A549 (cell line): ENCODE results near the gene ADAMTS10. TPM values are rescaled to one million over a fixed set of nuclear protein-coding genes. Genes with fewer than 3 reads are reported as not detected.

Experiments used
- ATAC-seq, 2 experiments: fragments of 200-7000 bp in 1 of 2; fragments of >200 bp in 1 of 2; cut with Nextera tagmentation in 1 of 2; cut with Tn5 transposase in 1 of 2; 3 replicates each; pipeline versions ENCODE4 v1.8.0 to v1.9.1; 2018 to 2020; ENCODE audit warnings: mild to moderate bottlenecking in 1 of 2, moderate library complexity in 1 of 2
- CTCF ChIA-PET: fragments of 300-600 bp; sonication (Branson Sonifier 250); formaldehyde crosslinking; extraction: SDS; loops from one replicate; lab custom pipeline; 2021; ENCODE audit warnings: antibody characterized with exemption, inconsistent platforms; lab: Yijun Ruan, JAX
- POLR2A ChIA-PET: fragments of 350-600 bp; formaldehyde crosslinking; extraction: SDS; loops from one replicate; lab custom pipeline; 2021; ENCODE audit warnings: antibody characterized with exemption, inconsistent platforms; lab: Yijun Ruan, JAX
- DNase-seq, 2 experiments: peaks; one replicate each; pipeline versions ENCODE4 v3.0.0 to v3.0.0-alpha.2; 2011 to 2016; ENCODE audit warnings: low read depth in 1 of 2, low spot score in 1 of 2
- FAIRE-seq: peaks from 2 replicates; lab custom pipeline; 2011; peaks lifted over from hg19 to GRCh38; lab: Jason Lieb, UNC
- H3K27ac ChIP-seq, 2 experiments: fragments of >200 bp; sonication (Bioruptor Twin); formaldehyde crosslinking; 3 replicates each; pipeline ENCODE4 v1.5.1; 2016 to 2017
- H3K4me1 ChIP-seq: fragments of >200 bp; sonication (Bioruptor Twin); formaldehyde crosslinking; 3 replicates; pipeline ENCODE4 v1.6.1; 2016
- H3K4me2 ChIP-seq: fragments of >200 bp; sonication (Bioruptor Twin); formaldehyde crosslinking; 3 replicates; pipeline ENCODE4 v1.6.1; 2016
- H3K4me3 ChIP-seq: fragments of >200 bp; sonication (Bioruptor Twin); formaldehyde crosslinking; 3 replicates; pipeline ENCODE4 v1.5.1; 2016
- H3K9me3 ChIP-seq: fragments of >200 bp; sonication (Bioruptor Twin); formaldehyde crosslinking; 3 replicates; pipeline ENCODE4 v1.6.1; 2016
- CBX2 ChIP-seq: fragments of 200-600 bp; sonication (generic); IDR thresholded peaks from 2 replicates; pipeline ENCODE4 v1.6.1; 2016; ENCODE audit warnings: low read depth, mild to moderate bottlenecking, borderline replicate concordance
- CHD4 ChIP-seq: fragments of 200-600 bp; sonication (generic); IDR thresholded peaks from 2 replicates; pipeline ENCODE4 v1.6.1; 2016; ENCODE audit warnings: antibody characterized with exemption, mild to moderate bottlenecking, borderline replicate concordance
- EHF ChIP-seq: fragments of 250-450 bp; sonication (Bioruptor Pico); IDR thresholded peaks from 2 replicates; pipeline ENCODE4 v1.5.0; 2020; ENCODE audit warnings: mild to moderate bottlenecking
- EHMT2 ChIP-seq: fragments of 200-600 bp; sonication (generic); IDR thresholded peaks from 2 replicates; pipeline ENCODE4 v1.6.1; 2016; ENCODE audit warnings: antibody characterized with exemption, low read depth, mild to moderate bottlenecking, moderate library complexity
- FOSL2 ChIP-seq, 2 experiments: fragments of 450-650 bp in 1 of 2; fragments of >200 bp in 1 of 2; sonication (Bioruptor Twin) in 1 of 2; formaldehyde crosslinking; IDR thresholded peaks; 2 replicates each; pipeline versions ENCODE4 v1.5.0 to v1.6.1; 2016 to 2020; ENCODE audit warnings: mild to moderate bottlenecking in 1 of 2, moderate library complexity in 1 of 2
- JUN ChIP-seq, 2 experiments: fragments of >200 bp; sonication (Bioruptor Twin); formaldehyde crosslinking; IDR thresholded peaks; 2 replicates in 1 of 2; 3 replicates in 1 of 2; pipeline ENCODE4 v1.6.1; 2016 to 2017
- MYC ChIP-seq: IDR thresholded peaks from 2 replicates; pipeline ENCODE4 v1.6.1; 2012; ENCODE audit warnings: mild to moderate bottlenecking, inconsistent platforms, low read length, improper control_type of control experiment, borderline replicate concordance
- PHF8 ChIP-seq: fragments of 200-600 bp; sonication (generic); IDR thresholded peaks from 2 replicates; pipeline ENCODE4 v1.6.1; 2016; ENCODE audit warnings: low read depth, mild to moderate bottlenecking, antibody characterized with exemption, moderate library complexity, borderline replicate concordance
- POLR2AphosphoS2 ChIP-seq: conservative IDR thresholded peaks from 2 replicates; pipeline ENCODE4 v1.6.1; 2012; ENCODE audit warnings: low read length, improper control_type of control experiment, inconsistent platforms
- RAD21 ChIP-seq, 2 experiments: fragments of >200 bp in 1 of 2; sonication (Bioruptor Twin) in 1 of 2; formaldehyde crosslinking in 1 of 2; IDR thresholded peaks in 1 of 2; conservative IDR thresholded peaks in 1 of 2; 2 replicates in 1 of 2; 3 replicates in 1 of 2; pipeline ENCODE4 v1.6.1; 2012 to 2018; ENCODE audit warnings: inconsistent platforms in 1 of 2
- RARB ChIP-seq: fragments of 250-450 bp; sonication (Bioruptor Pico); IDR thresholded peaks from 2 replicates; pipeline ENCODE4 v1.8.0; 2021; ENCODE audit warnings: mild to moderate bottlenecking, moderate library complexity
- RCOR1 ChIP-seq: fragments of 150-350 bp; IDR thresholded peaks from 2 replicates; pipeline ENCODE4 v1.6.1; 2014; ENCODE audit warnings: antibody characterized with exemption, low read length, low read depth
- RNF2 ChIP-seq: fragments of 200-600 bp; sonication (generic); IDR thresholded peaks from 2 replicates; pipeline ENCODE4 v1.6.1; 2016; ENCODE audit warnings: low read depth, mild to moderate bottlenecking, antibody characterized with exemption, moderate library complexity, borderline replicate concordance
- SMC3 ChIP-seq: fragments of >200 bp; sonication (Bioruptor Twin); formaldehyde crosslinking; IDR thresholded peaks from 3 replicates; pipeline ENCODE4 v1.6.1; 2018; ENCODE audit warnings: inconsistent platforms
- TFCP2L1 ChIP-seq: fragments of 250-450 bp; sonication (Bioruptor Pico); IDR thresholded peaks from 2 replicates; pipeline ENCODE4 v1.5.0; 2021; ENCODE audit warnings: mild to moderate bottlenecking
- ZC3H11A ChIP-seq: fragments of 450-650 bp; IDR thresholded peaks from 2 replicates; pipeline ENCODE4 v1.6.1; 2014; ENCODE audit warnings: antibody characterized with exemption, mild to moderate bottlenecking
- ZFP36 ChIP-seq: fragments of 450-650 bp; IDR thresholded peaks from 2 replicates; pipeline ENCODE4 v1.6.1; 2014; ENCODE audit warnings: borderline replicate concordance; ENCODE audit not compliant: partially characterized antibody
- ZSCAN20 ChIP-seq: fragments of 250-450 bp; sonication (Bioruptor Pico); IDR thresholded peaks from 2 replicates; pipeline ENCODE4 v1.8.0; 2022; ENCODE audit warnings: mild to moderate bottlenecking, moderate library complexity
- WGBS: methylation state at CpG from one replicate; pipeline ENCODE4 v1.1.6; 2017; ENCODE audit errors: missing lambda C conversion rate; 5-methylcytosine and 5-hydroxymethylcytosine counted together
- polyA plus RNA-seq, 4 experiments: library from polyadenylated mRNA; depleted of rRNA in 3 of 4; stranded (reverse); fragments of >200 nt; fragmentation: RNase III in 1 of 4; extraction: RNeasy Plus Mini Kit Qiagen cat#74134 plus additional on column Dnase treatment in 1 of 4; gene quantifications; 2 replicates in 3 of 4; 3 replicates in 1 of 4; pipeline ENCODE4 v1.2.3, GENCODE V29; 2011 to 2017
- TF ChIP-seq, protein P1 (sequence below): fragments of >200 bp; sonication (Bioruptor Twin); formaldehyde crosslinking; IDR thresholded peaks from 3 replicates; pipeline ENCODE4 v1.5.1; 2016
- TF ChIP-seq, protein P2 (sequence below): fragments of 150-350 bp; IDR thresholded peaks from 2 replicates; pipeline ENCODE4 v1.6.1; 2014; ENCODE audit warnings: low read depth, mild to moderate bottlenecking, low read length
- TF ChIP-seq, protein P3 (sequence below): IDR thresholded peaks from 2 replicates; pipeline ENCODE4 v1.6.1; 2012
- TF ChIP-seq, protein P4 (sequence below): IDR thresholded peaks from 2 replicates; pipeline ENCODE4 v1.6.1; 2012

ADAMTS10 gene
- polyA plus RNA-seq, 2 of the 4 experiments (the other 2 are of a cell fraction): 26.7 to 49.3 TPM

DNA sequence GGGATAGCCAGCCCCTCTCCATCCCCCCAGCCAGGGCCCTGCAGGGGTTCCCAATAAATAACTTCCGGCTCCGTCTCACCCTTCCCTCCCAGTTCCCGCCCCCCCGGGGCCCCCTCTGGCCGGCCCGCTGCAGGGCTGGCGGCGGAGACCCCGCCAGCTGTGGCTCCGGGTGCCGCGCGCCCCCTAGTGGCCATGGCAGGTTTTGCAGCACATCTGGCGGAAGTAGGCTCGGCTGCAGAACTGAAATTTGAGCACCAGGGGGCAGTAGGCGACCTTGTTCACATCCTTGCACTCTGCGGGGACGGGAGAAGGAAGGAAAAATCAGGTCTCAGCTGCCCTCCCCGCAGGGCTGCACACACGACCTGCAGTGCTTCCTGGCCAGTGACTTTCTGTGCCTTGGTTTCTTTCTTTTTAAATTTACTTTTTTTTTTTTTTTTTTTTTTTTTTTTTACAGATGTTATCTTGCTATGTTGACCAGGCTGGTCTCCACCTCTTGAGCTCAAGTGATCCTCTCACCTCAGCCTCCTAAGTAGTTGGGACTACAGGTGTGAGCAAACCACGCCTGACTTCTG, 29.7 kb downstream of the ADAMTS10 start:
- POLR2A ChIA-PET: interaction anchor here (0.6 to 3.5 kb wide), 3 partner anchors 67 to 229 kb away, joined by 3 to 18 read pairs (median 3); partner anchors contain the start of gene ZNF414
- Histone ChIP-seq H3K27ac (peak overlapping the region; percentile 29 to 75; a peak in 5 of 6 replicates), H3K9me3 (no peaks in the 10 kb centered on the region), H3K4me1 (peaks cover 30% of the 10 kb centered on the region), H3K4me3 (no peak overlapping the region), H3K4me2 (peak overlapping the region; percentile 35; the same call in 2 of the 3 replicates)
- no peak for FAIRE-seq
- peak; percentile 57 to 74; a peak in 5 of 6 replicates for ATAC-seq
- 13% methylated on average over 8 of the region's 21 CpGs for WGBS
- peak; percentile 50 to 81 for DNase-seq
- CTCF ChIA-PET: interaction anchor here (0.5 to 5.2 kb wide), 49 partner anchors 8 to 1762 kb away, joined by 3 to 60 read pairs (median 4); partner anchors contain the start of gene ZNF414
- TF ChIP-seq ZSCAN20 (CRISPR knock-in tag) (no peak), MYC (no peak), EHF (no peak), RCOR1 (no peak), FOSL2 (IDR thresholded peaks at IDR 0.05) (no peak), FOSL2 (CRISPR knock-in tag; IDR thresholded peaks at IDR 0.05) (0 out of 2 replicates have a peak, but pooled peaks have one; percentile 4), EHMT2 (no peak), CBX2 (no peak), RAD21 (conservative IDR thresholded peaks at IDR 0.05 in 1 of 2, IDR thresholded peaks at IDR 0.05 in 1 of 2) (peak; percentile 84 to 87), ZFP36 (no peak), POLR2AphosphoS2 (no peak), SMC3 (peak; percentile 85), CHD4 (no peak), RARB (no peak), JUN (IDR thresholded peaks at IDR 0.05) (no peak), TFCP2L1 (no peak), PHF8 (no peak), RNF2 (no peak), ZC3H11A (no peak)
- TF ChIP-seq, protein P1, sequence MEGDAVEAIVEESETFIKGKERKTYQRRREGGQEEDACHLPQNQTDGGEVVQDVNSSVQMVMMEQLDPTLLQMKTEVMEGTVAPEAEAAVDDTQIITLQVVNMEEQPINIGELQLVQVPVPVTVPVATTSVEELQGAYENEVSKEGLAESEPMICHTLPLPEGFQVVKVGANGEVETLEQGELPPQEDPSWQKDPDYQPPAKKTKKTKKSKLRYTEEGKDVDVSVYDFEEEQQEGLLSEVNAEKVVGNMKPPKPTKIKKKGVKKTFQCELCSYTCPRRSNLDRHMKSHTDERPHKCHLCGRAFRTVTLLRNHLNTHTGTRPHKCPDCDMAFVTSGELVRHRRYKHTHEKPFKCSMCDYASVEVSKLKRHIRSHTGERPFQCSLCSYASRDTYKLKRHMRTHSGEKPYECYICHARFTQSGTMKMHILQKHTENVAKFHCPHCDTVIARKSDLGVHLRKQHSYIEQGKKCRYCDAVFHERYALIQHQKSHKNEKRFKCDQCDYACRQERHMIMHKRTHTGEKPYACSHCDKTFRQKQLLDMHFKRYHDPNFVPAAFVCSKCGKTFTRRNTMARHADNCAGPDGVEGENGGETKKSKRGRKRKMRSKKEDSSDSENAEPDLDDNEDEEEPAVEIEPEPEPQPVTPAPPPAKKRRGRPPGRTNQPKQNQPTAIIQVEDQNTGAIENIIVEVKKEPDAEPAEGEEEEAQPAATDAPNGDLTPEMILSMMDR: peak; percentile 96
- TF ChIP-seq, protein P2, sequence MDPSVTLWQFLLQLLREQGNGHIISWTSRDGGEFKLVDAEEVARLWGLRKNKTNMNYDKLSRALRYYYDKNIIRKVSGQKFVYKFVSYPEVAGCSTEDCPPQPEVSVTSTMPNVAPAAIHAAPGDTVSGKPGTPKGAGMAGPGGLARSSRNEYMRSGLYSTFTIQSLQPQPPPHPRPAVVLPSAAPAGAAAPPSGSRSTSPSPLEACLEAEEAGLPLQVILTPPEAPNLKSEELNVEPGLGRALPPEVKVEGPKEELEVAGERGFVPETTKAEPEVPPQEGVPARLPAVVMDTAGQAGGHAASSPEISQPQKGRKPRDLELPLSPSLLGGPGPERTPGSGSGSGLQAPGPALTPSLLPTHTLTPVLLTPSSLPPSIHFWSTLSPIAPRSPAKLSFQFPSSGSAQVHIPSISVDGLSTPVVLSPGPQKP: no peak
- TF ChIP-seq, protein P3, sequence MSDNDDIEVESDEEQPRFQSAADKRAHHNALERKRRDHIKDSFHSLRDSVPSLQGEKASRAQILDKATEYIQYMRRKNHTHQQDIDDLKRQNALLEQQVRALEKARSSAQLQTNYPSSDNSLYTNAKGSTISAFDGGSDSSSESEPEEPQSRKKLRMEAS: 0 out of 2 replicates have a peak, but pooled peaks have one; percentile 38
- TF ChIP-seq, protein P4, sequence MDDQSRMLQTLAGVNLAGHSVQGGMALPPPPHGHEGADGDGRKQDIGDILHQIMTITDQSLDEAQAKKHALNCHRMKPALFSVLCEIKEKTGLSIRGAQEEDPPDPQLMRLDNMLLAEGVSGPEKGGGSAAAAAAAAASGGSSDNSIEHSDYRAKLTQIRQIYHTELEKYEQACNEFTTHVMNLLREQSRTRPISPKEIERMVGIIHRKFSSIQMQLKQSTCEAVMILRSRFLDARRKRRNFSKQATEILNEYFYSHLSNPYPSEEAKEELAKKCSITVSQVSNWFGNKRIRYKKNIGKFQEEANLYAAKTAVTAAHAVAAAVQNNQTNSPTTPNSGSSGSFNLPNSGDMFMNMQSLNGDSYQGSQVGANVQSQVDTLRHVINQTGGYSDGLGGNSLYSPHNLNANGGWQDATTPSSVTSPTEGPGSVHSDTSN: no peak
